Ovary (tissue), 9 donors: ENCODE data around the gene TSPAN2. TPM values are rescaled to one million over a fixed set of nuclear protein-coding genes. Genes with fewer than 3 reads are reported as not detected.

Experiments
- DNase-seq, 5 donors: peaks; one replicate each; pipeline ENCODE4 v3.0.0-alpha.2; 2019 to 2020
- H3K27ac ChIP-seq, 2 donors: fragments of 200-600 bp; one replicate each; pipeline versions ENCODE4 v1.5.1 to v1.8.0; 2019 to 2022
- H3K27me3 ChIP-seq: fragments of 200-600 bp; one replicate; pipeline ENCODE4 v1.8.0; 2022
- H3K36me3 ChIP-seq: fragments of 200-600 bp; sonication (generic); one replicate; pipeline ENCODE4 v1.5.1; 2019
- H3K4me1 ChIP-seq: one replicate; pipeline ENCODE4 v1.8.1; 2013; ENCODE audit warnings: mild to moderate bottlenecking, moderate library complexity; ENCODE audit not compliant: insufficient read depth
- H3K4me3 ChIP-seq: fragments of 200-600 bp; sonication (generic); one replicate; pipeline ENCODE4 v1.5.1; 2017
- H3K9me3 ChIP-seq, 2 donors: fragments of 200-600 bp in 1 of 2; sonication (generic) in 1 of 2; one replicate each; pipeline versions ENCODE4 v1.5.1 to v1.8.1; 2013 to 2019; ENCODE audit warnings: mild to moderate bottlenecking in 1 of 2, moderate library complexity in 1 of 2
- EP300 ChIP-seq: sonication (generic); formaldehyde crosslinking; IDR thresholded peaks from one replicate; pipeline ENCODE4 v1.6.1; 2017; ENCODE audit warnings: antibody characterized with exemption
- POLR2A ChIP-seq: fragments of 450-650 bp; IDR thresholded peaks from one replicate; pipeline ENCODE4 v1.6.1; 2017; ENCODE audit warnings: antibody characterized with exemption, mild to moderate bottlenecking, moderate library complexity
- WGBS, 3 donors: extraction: QIAGEN DNeasy Blood & Tissue Kit in 1 of 3; methylation state at CpG; one replicate each; pipeline versions ENCODE4 v1.1.5 to v1.1.7; 2013 to 2017; 5-methylcytosine and 5-hydroxymethylcytosine counted together
- intact Hi-C, 4 donors: fragments of 100-400 bp; cut with DNase I; formaldehyde crosslinking; loops; one replicate each; pipeline versions ENCODE4 v1.11.0 to v1.15.1; 2022 to 2023
- polyA plus RNA-seq, 2 donors: library from polyadenylated mRNA; stranded (reverse); fragments of 200-250 nt in 1 of 2; fragments of 350-450 nt in 1 of 2; fragmentation: Illumina TruSeq in 1 of 2; extraction: RNeasy Lipid Tissue Mini Kit (QIAGEN cat#74804) in 1 of 2; gene quantifications; one replicate each; pipeline ENCODE4 v1.2.3, GENCODE V29; 2013 to 2014
- total RNA-seq, 7 donors: library from RNA; depleted of rRNA in 2 of 7; stranded (reverse); fragments of >200 nt in 2 of 7; fragmentation: NEBNext Ultra II Directional in 3 of 7; extraction: Animal tissue kit (Norgen Biotek cat#: 25700) in 3 of 7; gene quantifications; one replicate each; pipeline versions ENCODE4 v1.1.0 to v1.2.4, GENCODE V29; 2016 to 2023
- TF ChIP-seq, protein P1 (sequence below), 3 donors: fragments of 450-650 bp in 2 of 3; fragments of 200-600 bp in 1 of 3; IDR thresholded peaks; one replicate each; pipeline versions ENCODE4 v1.5.1 to v1.8.0; 2016 to 2022; ENCODE audit warnings: antibody characterized with exemption in 3 of 3, mild to moderate bottlenecking in 1 of 3
- donor health status: DM: no; HTN: no; CAD: no; lungs with moderate emphysema.
- donor health status: DM: no; HTN: no; CAD: no.
- donor health status: Bipolar disorder and iron deficiency.
- donor health status: DM: yes; HTN: yes; CAD: no.
- donor health status: DM: no; HTN: no; CAD: no.
- donor health status: DM: yes; HTN: yes; CAD: no.

Gene TSPAN2
- total and polyA plus RNA-seq, 9 donors: 1.7 to 21.4 (median 4.1) TPM

DNA sequence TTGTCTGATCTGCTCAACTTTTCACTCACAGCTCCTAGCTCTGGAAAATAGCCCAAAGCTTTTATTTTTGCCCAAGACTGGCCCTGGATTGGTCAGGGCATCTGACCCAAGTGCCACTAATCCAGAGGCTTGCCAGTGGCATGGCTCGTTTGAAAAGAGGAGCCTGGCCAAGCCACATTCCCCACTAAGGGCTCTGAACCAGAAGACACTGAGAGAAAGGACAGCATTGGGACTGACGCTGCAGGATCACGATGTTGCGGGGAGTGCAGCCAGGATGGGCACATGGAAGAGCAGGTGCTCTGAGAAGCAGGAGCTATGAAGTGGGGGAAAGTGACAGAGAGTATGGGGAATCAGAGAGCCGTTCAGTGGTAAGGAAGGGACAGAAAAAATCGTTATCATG lies 44.9 kb upstream of the TSPAN2 start:
- Histone ChIP-seq H3K4me3 (no peak overlapping the region), H3K27me3 (no peaks in the 10 kb centered on the region), H3K36me3 (no peaks in the 10 kb centered on the region), H3K9me3 (no peaks in the 10 kb centered on the region), H3K27ac (no peak overlapping the region), H3K4me1 (no peaks in the 10 kb centered on the region)
- WGBS, 3 donors: 84 to 89% (median 87%) methylated on average over 6 of the region's 6 CpGs
- intact Hi-C loops: loop anchor here in 2 of 4 donors (10.0 kb wide), 2 partner anchors 371 to 461 kb away; no protein-coding TSS in a partner anchor
- no peak for TF ChIP-seq EP300
- TF ChIP-seq POLR2A: no peak
- TF ChIP-seq, protein P1, sequence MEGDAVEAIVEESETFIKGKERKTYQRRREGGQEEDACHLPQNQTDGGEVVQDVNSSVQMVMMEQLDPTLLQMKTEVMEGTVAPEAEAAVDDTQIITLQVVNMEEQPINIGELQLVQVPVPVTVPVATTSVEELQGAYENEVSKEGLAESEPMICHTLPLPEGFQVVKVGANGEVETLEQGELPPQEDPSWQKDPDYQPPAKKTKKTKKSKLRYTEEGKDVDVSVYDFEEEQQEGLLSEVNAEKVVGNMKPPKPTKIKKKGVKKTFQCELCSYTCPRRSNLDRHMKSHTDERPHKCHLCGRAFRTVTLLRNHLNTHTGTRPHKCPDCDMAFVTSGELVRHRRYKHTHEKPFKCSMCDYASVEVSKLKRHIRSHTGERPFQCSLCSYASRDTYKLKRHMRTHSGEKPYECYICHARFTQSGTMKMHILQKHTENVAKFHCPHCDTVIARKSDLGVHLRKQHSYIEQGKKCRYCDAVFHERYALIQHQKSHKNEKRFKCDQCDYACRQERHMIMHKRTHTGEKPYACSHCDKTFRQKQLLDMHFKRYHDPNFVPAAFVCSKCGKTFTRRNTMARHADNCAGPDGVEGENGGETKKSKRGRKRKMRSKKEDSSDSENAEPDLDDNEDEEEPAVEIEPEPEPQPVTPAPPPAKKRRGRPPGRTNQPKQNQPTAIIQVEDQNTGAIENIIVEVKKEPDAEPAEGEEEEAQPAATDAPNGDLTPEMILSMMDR (IDR thresholded peaks at IDR 0.05): no peak
- no peak for DNase-seq

DNA sequence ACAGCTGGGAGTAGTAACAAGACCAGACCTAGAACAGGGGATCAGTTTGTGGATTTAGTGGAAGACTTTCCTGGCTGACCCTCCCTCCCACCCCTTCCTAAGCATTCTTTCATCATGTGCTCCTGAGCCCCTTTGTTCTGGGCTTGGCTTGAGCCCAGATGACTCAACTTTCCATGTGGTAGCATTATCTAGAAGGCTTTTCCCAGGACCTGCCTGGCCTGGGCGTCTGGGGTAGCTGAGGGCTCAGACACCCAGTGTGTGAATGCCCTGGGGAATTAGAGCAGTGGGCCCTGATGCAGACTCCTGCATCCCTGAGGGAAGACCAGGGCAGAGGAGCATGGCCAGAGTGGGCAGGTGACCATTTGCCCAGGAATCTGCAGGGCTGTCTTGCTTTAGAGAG lies 44.1 kb upstream of the TSPAN2 start:
- DNase-seq: no peak
- TF ChIP-seq, protein P1 (IDR thresholded peaks at IDR 0.05): no peak
- TF ChIP-seq POLR2A: no peak
- TF ChIP-seq EP300: no peak
- intact Hi-C loops: loop anchor here in 2 of 4 donors (10.0 kb wide), 2 partner anchors 371 to 461 kb away; no protein-coding TSS in a partner anchor
- Histone ChIP-seq H3K27me3 (no peaks in the 10 kb centered on the region), H3K4me3 (no peak overlapping the region), H3K27ac (no peak overlapping the region), H3K9me3 (no peaks in the 10 kb centered on the region), H3K4me1 (no peaks in the 10 kb centered on the region), H3K36me3 (no peaks in the 10 kb centered on the region)
- WGBS, 3 donors: 40 to 49% (median 45%) methylated on average over 1 of the region's 1 CpG

DNA sequence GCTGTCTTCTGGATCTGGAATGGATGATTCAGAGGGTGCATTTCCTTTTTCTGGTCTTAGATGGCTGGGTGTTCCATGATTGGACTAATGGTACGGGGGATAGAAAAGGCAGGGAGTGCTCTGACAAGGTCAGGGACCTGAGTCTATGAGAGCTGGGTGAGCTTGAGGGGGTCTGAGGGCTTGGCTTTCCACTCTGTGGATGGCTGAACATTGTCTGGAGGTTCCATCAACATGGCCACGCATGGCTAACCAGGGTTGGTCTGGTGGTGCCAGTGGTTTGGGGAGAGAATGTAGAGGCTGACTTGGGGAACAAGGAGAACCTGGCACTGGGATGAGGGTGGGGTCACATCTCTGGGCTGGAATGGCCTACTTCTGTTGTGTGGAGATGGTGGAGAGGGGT lies 41.5 kb upstream of the TSPAN2 start:
- Histone ChIP-seq H3K36me3 (no peaks in the 10 kb centered on the region), H3K4me3 (no peak overlapping the region), H3K4me1 (no peaks in the 10 kb centered on the region), H3K27me3 (no peaks in the 10 kb centered on the region), H3K9me3 (no peaks in the 10 kb centered on the region), H3K27ac (no peak overlapping the region)
- WGBS, 3 donors: 92 to 98% (median 93%) methylated on average over 2 of the region's 2 CpGs
- intact Hi-C loops: loop anchor here in 2 of 4 donors (10.0 kb wide), 2 partner anchors 374 to 464 kb away; no protein-coding TSS in a partner anchor
- TF ChIP-seq POLR2A (no peak), EP300 (no peak)
- TF ChIP-seq, protein P1 (IDR thresholded peaks at IDR 0.05): no peak
- DNase-seq: no peak

DNA sequence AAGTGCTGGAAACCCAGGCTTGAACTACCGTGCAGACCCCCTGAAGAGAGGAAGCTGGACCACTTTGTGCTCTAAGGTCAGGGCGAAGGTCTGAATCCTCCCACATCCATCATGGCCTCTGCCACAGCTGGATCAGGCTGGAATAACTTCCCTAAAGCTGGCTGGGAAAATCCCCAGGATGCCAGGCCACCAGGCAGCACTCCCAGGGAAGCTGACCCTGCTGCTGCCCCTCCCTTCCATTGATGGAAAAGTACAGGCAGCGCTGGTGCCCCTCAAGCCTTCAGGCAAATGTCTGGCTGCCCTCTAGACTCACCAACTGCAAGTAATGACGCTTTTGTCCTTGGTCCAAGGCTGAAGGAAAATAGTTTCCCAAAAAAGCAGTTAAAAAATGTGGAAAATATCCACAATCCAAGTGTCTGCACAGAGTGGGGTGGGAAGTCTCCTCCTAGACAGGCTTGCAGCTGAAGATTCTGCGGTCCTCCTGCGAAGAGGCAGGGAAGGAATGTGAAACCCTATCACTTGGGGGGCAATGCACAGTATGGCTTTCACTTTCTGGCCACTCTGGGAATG lies 39.9 kb upstream of the TSPAN2 start:
- no peak overlapping the region for H3K4me3 ChIP-seq
- no peaks in the 10 kb centered on the region for H3K4me1 ChIP-seq
- WGBS, 3 donors: 22 to 43% (median 32%) methylated on average over 6 of the region's 6 CpGs
- no peaks in the 10 kb centered on the region for H3K9me3 ChIP-seq
- H3K36me3 ChIP-seq: no peaks in the 10 kb centered on the region
- no peak for TF ChIP-seq EP300
- no peak for TF ChIP-seq POLR2A
- TF ChIP-seq, protein P1 (IDR thresholded peaks at IDR 0.05): no peak
- no peak overlapping the region for H3K27ac ChIP-seq
- no peak for DNase-seq
- no peaks in the 10 kb centered on the region for H3K27me3 ChIP-seq
- intact Hi-C loops: no loop called here
